Measurements from ENCODE around the gene SPTLC2.

GRCh38 chr14:77516126-77516525 lies 100.3 kb downstream of the SPTLC2 start:
- TF ChIP-seq CTCF (IDR thresholded peaks at IDR 0.05) (no peak), POLR2AphosphoS5 (IDR thresholded peaks at IDR 0.05) (no peak), POLR2A (IDR thresholded peaks at IDR 0.05) (no peak)

Measured in suprapubic skin (tissue), 4 donors.